HepG2 (cell line): ENCODE measurements around the gene ACAT2. TPM values are rescaled to one million over a fixed set of nuclear protein-coding genes. Genes with fewer than 3 reads are reported as not detected.

Experiments used
- ARID2 ChIP-seq: sonication (generic); formaldehyde crosslinking; IDR thresholded peaks from 2 replicates; pipeline ENCODE4 v1.8.1; 2022; ENCODE audit warnings: mild to moderate bottlenecking, missing genetic modification reagents, borderline replicate concordance
- FOXM1 ChIP-seq: sonication (generic); formaldehyde crosslinking; IDR thresholded peaks from 2 replicates; pipeline ENCODE4 v1.5.0; 2020; ENCODE audit warnings: missing genetic modification reagents
- KMT2B ChIP-seq: IDR thresholded peaks from 2 replicates; pipeline ENCODE4 v1.6.1; 2016; ENCODE audit warnings: missing genetic modification reagents, missing compliant biosample characterization
- TEAD2 ChIP-seq: sonication (generic); formaldehyde crosslinking; IDR thresholded peaks from 2 replicates; pipeline ENCODE4 v1.9.0; 2021; ENCODE audit warnings: missing genetic modification reagents
- ZC3H13 ChIP-seq: sonication (generic); formaldehyde crosslinking; IDR thresholded peaks from 2 replicates; pipeline ENCODE4 v1.8.1; 2023; ENCODE audit warnings: mild to moderate bottlenecking, missing genetic modification reagents, moderate library complexity
- ZFP36L1 ChIP-seq: sonication (generic); formaldehyde crosslinking; IDR thresholded peaks from 2 replicates; pipeline ENCODE4 v1.8.0; 2022; ENCODE audit warnings: mild to moderate bottlenecking, missing genetic modification reagents, moderate library complexity
- ZNF160 ChIP-seq: sonication (generic); formaldehyde crosslinking; IDR thresholded peaks from 2 replicates; pipeline ENCODE4 v1.8.0; 2022; ENCODE audit warnings: mild to moderate bottlenecking, inconsistent platforms, missing genetic modification reagents
- ZNF367 ChIP-seq: sonication (generic); formaldehyde crosslinking; IDR thresholded peaks from 2 replicates; pipeline ENCODE4 v1.4.0; 2020; ENCODE audit warnings: missing genetic modification reagents, borderline replicate concordance
- polyA plus RNA-seq, 8 experiments: library from polyadenylated mRNA; depleted of rRNA in 3 of 8; stranded (reverse) in 7 of 8; unstranded in 1 of 8; fragments of >200 nt; fragmentation: Illumina TruSeq in 4 of 8; extraction: Trizol in 4 of 8; gene quantifications; 2 replicates each; pipeline versions ENCODE4 v1.2.1 to v1.2.3, GENCODE V29; 2011 to 2016; ENCODE audit warnings: low read depth in 4 of 8, missing spikeins in 1 of 8, mixed read lengths in 1 of 8; ENCODE audit not compliant: insufficient read depth in 1 of 8
- total RNA-seq, 5 experiments: library from RNA; depleted of rRNA; stranded (reverse); fragments of >200 nt; fragmentation: Illumina TruSeq; extraction: Trizol; gene quantifications; 2 replicates each; pipeline ENCODE4 v1.2.3, GENCODE V29; 2016; ENCODE audit warnings: low read depth in 1 of 5
- TF ChIP-seq, protein P1 (sequence below): sonication (generic); formaldehyde crosslinking; IDR thresholded peaks from 2 replicates; pipeline ENCODE4 v1.4.0; 2020; ENCODE audit warnings: missing genetic modification reagents
- TF ChIP-seq, protein P2 (sequence below): sonication (generic); formaldehyde crosslinking; IDR thresholded peaks from 2 replicates; pipeline ENCODE4 v1.4.0; 2020; ENCODE audit warnings: missing genetic modification reagents
- TF ChIP-seq, protein P3 (sequence below): sonication (generic); formaldehyde crosslinking; IDR thresholded peaks from 2 replicates; pipeline ENCODE4 v1.4.0; 2020; ENCODE audit warnings: mild to moderate bottlenecking, missing genetic modification reagents
- TF ChIP-seq, protein P4 (sequence below): sonication (generic); formaldehyde crosslinking; conservative IDR thresholded peaks from 2 replicates; pipeline ENCODE4 v1.4.0; 2020; ENCODE audit warnings: mild to moderate bottlenecking, missing genetic modification reagents, moderate library complexity
- TF ChIP-seq, protein P5 (sequence below): sonication (generic); formaldehyde crosslinking; IDR thresholded peaks from 2 replicates; pipeline ENCODE4 v1.8.1; 2023; ENCODE audit warnings: mild to moderate bottlenecking, inconsistent platforms, moderate library complexity, missing genetic modification reagents, borderline replicate concordance
- TF ChIP-seq, protein P6 (sequence below): sonication (generic); formaldehyde crosslinking; IDR thresholded peaks from 2 replicates; pipeline ENCODE4 v1.9.0; 2021; ENCODE audit warnings: missing genetic modification reagents, mild to moderate bottlenecking, borderline replicate concordance
- TF ChIP-seq, protein P7 (sequence below): IDR thresholded peaks from 2 replicates; pipeline ENCODE4 v1.6.1; 2012; ENCODE audit warnings: low read depth, low read length, improper control_type of control experiment

Gene ACAT2
- total and polyA plus RNA-seq, 2 of the 13 experiments (the other 11 are each of a cell fraction or from before 2014, with no cell fraction given): 121 to 534 TPM

DNA sequence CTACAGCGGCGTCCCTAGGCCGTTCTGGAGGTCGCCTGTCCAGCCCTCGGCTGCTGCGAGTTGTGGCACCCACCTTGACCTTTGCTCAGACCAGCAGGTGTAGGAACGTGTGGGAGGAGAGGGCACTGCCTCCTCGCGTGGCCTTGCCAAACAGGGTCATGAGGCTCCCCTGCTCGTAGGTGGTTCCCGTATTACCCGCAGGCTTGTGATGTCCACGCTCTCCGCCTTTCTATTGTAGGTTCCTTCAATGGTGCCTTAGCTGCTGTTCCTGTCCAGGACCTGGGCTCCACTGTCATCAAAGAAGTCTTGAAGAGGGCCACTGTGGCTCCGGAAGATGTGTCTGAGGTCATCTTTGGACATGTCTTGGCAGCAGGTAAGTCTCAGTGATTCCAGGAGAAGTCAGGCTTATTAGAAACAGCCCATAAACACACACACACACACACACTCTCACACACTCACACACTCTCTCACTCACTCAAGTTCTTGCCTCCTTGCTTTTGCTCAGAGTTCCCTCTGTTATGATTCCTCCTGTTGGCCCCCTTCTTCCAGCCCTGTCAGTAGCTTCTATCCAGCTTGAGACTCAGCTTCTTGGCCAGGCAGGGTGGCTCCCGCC is 942 bp downstream of the ACAT2 start (continued):
- TF ChIP-seq, protein P1, sequence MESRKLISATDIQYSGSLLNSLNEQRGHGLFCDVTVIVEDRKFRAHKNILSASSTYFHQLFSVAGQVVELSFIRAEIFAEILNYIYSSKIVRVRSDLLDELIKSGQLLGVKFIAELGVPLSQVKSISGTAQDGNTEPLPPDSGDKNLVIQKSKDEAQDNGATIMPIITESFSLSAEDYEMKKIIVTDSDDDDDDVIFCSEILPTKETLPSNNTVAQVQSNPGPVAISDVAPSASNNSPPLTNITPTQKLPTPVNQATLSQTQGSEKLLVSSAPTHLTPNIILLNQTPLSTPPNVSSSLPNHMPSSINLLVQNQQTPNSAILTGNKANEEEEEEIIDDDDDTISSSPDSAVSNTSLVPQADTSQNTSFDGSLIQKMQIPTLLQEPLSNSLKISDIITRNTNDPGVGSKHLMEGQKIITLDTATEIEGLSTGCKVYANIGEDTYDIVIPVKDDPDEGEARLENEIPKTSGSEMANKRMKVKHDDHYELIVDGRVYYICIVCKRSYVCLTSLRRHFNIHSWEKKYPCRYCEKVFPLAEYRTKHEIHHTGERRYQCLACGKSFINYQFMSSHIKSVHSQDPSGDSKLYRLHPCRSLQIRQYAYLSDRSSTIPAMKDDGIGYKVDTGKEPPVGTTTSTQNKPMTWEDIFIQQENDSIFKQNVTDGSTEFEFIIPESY: peak; percentile 69; the same call in 1 of the 2 replicates
- no peak for TF ChIP-seq ZNF160 (CRISPR knock-in tag)
- TF ChIP-seq, protein P2, sequence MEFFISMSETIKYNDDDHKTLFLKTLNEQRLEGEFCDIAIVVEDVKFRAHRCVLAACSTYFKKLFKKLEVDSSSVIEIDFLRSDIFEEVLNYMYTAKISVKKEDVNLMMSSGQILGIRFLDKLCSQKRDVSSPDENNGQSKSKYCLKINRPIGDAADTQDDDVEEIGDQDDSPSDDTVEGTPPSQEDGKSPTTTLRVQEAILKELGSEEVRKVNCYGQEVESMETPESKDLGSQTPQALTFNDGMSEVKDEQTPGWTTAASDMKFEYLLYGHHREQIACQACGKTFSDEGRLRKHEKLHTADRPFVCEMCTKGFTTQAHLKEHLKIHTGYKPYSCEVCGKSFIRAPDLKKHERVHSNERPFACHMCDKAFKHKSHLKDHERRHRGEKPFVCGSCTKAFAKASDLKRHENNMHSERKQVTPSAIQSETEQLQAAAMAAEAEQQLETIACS (CRISPR knock-in tag): 0 out of 2 replicates have a peak, but pooled peaks have one; percentile 30
- TF ChIP-seq FOXM1 (CRISPR knock-in tag): no peak
- no peak for TF ChIP-seq ZC3H13 (CRISPR knock-in tag)
- TF ChIP-seq, protein P3, sequence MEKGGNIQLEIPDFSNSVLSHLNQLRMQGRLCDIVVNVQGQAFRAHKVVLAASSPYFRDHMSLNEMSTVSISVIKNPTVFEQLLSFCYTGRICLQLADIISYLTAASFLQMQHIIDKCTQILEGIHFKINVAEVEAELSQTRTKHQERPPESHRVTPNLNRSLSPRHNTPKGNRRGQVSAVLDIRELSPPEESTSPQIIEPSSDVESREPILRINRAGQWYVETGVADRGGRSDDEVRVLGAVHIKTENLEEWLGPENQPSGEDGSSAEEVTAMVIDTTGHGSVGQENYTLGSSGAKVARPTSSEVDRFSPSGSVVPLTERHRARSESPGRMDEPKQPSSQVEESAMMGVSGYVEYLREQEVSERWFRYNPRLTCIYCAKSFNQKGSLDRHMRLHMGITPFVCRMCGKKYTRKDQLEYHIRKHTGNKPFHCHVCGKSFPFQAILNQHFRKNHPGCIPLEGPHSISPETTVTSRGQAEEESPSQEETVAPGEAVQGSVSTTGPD (CRISPR knock-in tag): peak; percentile 36; the same call in 1 of the 2 replicates
- TF ChIP-seq ARID2 (CRISPR knock-in tag): no peak
- TF ChIP-seq, protein P4, sequence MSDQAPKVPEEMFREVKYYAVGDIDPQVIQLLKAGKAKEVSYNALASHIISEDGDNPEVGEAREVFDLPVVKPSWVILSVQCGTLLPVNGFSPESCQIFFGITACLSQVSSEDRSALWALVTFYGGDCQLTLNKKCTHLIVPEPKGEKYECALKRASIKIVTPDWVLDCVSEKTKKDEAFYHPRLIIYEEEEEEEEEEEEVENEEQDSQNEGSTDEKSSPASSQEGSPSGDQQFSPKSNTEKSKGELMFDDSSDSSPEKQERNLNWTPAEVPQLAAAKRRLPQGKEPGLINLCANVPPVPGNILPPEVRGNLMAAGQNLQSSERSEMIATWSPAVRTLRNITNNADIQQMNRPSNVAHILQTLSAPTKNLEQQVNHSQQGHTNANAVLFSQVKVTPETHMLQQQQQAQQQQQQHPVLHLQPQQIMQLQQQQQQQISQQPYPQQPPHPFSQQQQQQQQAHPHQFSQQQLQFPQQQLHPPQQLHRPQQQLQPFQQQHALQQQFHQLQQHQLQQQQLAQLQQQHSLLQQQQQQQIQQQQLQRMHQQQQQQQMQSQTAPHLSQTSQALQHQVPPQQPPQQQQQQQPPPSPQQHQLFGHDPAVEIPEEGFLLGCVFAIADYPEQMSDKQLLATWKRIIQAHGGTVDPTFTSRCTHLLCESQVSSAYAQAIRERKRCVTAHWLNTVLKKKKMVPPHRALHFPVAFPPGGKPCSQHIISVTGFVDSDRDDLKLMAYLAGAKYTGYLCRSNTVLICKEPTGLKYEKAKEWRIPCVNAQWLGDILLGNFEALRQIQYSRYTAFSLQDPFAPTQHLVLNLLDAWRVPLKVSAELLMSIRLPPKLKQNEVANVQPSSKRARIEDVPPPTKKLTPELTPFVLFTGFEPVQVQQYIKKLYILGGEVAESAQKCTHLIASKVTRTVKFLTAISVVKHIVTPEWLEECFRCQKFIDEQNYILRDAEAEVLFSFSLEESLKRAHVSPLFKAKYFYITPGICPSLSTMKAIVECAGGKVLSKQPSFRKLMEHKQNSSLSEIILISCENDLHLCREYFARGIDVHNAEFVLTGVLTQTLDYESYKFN (CRISPR knock-in tag): peak; percentile 78
- 0 out of 2 replicates have a peak, but pooled peaks have one; percentile 12 for TF ChIP-seq ZNF367 (CRISPR knock-in tag)
- TF ChIP-seq, protein P5, sequence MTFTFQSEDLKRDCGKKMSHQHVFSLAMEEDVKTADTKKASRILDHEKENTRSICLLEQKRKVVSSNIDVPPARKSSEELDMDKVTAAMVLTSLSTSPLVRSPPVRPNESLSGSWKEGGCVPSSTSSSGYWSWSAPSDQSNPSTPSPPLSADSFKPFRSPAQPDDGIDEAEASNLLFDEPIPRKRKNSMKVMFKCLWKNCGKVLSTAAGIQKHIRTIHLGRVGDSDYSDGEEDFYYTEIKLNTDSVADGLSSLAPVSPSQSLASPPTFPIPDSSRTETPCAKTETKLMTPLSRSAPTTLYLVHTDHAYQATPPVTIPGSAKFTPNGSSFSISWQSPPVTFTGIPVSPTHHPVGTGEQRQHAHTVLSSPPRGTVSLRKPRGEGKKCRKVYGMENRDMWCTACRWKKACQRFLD (CRISPR knock-in tag): no peak
- peak; percentile 78; the same call in 1 of the 2 replicates for TF ChIP-seq ZFP36L1 (CRISPR knock-in tag)
- TF ChIP-seq, protein P6, sequence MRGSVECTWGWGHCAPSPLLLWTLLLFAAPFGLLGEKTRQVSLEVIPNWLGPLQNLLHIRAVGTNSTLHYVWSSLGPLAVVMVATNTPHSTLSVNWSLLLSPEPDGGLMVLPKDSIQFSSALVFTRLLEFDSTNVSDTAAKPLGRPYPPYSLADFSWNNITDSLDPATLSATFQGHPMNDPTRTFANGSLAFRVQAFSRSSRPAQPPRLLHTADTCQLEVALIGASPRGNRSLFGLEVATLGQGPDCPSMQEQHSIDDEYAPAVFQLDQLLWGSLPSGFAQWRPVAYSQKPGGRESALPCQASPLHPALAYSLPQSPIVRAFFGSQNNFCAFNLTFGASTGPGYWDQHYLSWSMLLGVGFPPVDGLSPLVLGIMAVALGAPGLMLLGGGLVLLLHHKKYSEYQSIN (CRISPR knock-in tag): peak; percentile 73; the same call in 1 of the 2 replicates
- TF ChIP-seq KMT2B (CRISPR knock-in tag): no peak
- 0 out of 2 replicates have a peak, but pooled peaks have one; percentile 9 for TF ChIP-seq TEAD2 (CRISPR knock-in tag)
- TF ChIP-seq, protein P7, sequence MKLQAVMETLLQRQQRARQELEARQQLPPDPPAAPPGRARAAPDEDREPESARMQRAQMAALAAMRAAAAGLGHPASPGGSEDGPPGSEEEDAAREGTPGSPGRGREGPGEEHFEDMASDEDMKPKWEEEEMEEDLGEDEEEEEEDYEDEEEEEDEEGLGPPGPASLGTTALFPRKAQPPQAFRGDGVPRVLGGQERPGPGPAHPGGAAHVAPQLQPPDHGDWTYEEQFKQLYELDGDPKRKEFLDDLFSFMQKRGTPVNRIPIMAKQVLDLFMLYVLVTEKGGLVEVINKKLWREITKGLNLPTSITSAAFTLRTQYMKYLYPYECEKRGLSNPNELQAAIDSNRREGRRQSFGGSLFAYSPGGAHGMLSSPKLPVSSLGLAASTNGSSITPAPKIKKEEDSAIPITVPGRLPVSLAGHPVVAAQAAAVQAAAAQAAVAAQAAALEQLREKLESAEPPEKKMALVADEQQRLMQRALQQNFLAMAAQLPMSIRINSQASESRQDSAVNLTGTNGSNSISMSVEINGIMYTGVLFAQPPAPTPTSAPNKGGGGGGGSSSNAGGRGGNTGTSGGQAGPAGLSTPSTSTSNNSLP: no peak
